Measurements from ENCODE around the gene MAPK13.
"Not testable (repeated sequence)": the region's sequence is repeated elsewhere in the genome, so short reads cannot be mapped to it uniquely, and the experiment has no call there.

Gene MAPK13

DNA sequence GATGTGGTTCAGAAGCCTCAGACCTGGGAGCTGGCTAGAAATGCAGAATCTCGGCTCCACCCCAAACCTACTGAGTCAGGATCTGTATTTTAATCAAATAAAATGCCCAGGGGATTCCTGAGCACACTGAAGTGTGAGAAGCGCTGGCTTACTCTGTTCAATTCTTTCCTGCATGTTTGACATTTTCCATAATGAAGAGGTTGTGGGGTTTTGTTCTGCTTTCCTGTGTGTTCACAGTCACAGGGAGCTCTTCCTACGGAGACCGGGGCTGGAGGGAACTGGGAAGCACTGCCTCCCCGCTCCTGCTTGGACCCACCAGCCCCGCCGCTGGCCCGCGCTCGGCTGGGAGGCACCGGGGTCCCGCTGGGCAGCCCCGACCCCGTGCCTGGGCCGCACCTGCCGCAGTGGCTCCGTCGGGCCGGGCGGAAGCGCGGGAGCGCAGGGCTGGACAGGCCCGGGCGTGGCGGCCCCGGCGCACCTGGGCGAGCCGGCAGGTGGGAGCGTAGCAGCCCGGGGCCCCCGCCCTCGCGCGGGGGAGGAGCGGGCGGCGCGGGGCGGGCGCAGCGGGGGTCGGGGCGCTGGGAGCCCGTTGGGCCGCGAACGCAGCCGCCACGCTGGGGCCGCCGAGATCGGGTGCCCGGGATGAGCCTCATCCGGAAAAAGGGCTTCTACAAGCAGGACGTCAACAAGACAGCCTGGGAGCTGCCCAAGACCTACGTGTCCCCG, at the start of gene MAPK13:
Gene MAPK13, plus strand, starts transcription at position 573 of the 726 bp plus-strand sequence. Its CDS starts 70 bp downstream, at position 643.
- no peak for DNase-seq (ENCODE audit: low read depth in 2 of 2)

DNA sequence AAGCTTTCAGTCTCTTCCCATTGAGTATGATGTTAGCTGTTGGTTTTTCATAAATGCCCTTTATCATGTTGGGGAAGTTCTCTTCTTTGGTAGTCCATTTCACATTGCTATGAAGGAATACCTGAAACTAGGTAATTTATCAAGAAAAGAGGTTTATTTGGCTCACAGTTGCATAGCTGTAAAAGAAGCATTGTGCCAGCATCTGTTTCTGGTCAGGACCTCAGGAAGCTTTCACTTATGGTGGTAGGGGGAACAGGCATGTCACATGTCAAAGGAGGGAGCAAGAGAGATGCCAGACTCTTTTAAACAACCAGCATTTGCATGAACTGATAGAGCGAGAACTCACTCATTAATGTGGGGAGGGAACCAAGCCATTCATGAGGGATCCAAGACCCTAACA, 48.0 kb upstream of the MAPK13 start:
- DNase-seq (ENCODE audit: low read depth in 2 of 2): no peak

DNA sequence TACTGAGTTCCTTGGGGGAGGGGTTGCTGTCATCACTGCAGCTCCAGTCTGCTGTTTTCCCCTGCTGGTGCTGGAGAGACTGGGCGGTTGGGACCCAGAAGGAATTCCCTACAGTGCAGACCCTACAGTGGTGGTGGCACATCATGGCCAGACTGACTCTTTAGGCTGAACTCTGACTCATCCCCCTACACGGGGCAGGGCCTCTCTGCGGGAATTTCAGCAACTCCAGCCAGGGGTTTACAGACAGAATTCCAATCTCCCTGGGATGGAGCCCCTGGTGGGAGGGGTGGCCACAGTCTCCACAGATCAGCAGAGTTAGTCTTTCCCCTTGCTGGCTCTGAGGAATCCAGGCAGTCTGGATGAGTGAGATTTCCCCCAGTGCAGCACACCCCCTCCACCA, 46.9 kb upstream of the MAPK13 start:
- DNase-seq (ENCODE audit: low read depth in 2 of 2): no peak

DNA sequence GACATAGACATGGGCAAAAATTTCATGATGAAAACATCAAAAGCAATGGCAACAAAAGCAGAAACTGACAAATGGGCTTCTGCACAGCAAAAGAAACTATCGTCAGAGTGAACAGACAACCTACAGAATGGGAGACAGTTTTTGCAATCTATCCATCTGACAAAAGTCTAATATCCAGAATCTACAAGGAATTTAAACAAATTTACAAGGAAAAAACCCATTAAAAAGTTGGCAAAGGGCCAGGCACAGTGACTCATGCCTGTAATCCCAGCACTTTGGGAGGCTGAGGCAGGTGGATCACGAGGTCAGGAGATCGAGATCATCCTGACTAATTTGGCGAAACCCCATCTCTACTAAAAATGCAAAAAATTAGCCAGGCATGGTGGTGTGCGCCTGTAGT, 42.1 kb upstream of the MAPK13 start:
- DNase-seq (ENCODE audit: low read depth in 2 of 2): not testable (repeated sequence)

DNA sequence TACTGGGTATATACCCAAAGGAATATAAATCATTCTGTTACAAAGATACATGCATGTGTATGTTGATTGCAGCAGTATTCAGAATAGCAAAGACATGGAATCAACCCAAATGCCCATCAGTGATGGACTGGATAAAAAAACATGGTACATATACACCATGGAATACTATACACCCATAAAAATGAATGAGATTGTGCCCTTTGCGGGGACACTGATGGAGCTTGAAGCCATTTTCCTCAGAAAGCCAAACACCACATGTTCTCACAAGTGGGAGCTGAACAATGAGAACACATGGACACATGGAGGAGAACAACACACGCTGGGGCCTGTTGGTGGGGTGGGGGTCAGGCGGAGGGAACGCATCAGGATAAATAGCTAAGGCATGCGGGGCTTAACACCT, 41.3 kb upstream of the MAPK13 start:
- DNase-seq (ENCODE audit: low read depth in 2 of 2): no peak

DNA sequence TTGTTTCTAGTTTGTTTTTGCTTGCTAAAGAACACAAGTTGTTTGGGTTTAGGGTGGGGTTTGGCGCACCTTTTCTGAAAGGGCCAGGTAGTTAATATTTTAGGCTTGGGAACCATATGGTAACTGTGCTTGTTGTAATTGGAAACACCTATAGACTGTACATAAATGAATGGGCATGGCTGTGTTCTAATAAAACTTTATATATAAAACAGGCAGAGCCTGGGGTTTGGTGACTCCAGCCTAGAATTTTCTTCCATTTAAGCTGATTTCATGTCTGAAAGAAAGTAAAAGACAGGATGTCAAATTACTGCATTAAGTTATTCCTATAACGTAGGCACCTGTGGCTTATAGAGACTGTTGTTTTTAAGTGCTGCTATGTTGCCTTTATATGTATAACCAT, 36.1 kb upstream of the MAPK13 start:
- DNase-seq (ENCODE audit: low read depth in 2 of 2): no peak

DNA sequence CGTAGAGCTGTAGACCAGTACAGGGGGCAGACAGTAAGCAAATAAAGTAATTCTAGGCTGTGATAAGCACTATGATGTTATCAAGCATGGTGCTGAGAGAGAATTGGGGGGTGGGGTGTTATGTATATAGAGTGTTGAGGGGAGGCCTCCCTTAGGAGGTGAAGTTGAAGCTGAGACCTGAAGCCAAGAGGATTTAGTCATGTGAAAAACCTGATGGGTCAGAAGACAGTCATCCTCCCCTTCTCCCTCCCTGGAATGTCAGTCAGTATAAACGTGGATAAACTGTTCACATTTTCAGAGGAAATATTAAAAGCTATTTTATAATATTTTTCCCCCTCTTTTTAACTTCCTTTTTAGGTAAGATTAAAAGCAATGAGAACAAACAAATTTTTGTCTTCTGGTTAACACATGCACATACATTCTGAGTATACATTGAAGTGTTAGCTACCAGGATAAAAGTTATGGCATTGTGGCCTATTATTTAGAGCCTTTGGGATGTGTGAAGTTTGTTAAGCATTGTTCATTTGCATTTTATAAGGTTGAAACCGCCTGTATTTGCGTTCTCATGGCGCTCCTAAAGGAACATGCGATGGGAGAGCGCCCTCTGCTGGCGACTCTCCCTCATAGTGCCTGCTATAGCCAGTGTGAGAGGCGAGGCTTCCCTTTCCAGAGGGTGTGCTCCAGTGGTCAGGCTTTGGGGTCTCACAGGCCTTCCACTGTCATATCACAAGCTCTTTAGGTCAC, 35.4 kb upstream of the MAPK13 start:
- peak; percentile 74 to 80 for DNase-seq (ENCODE audit: low read depth in 2 of 2)

DNA sequence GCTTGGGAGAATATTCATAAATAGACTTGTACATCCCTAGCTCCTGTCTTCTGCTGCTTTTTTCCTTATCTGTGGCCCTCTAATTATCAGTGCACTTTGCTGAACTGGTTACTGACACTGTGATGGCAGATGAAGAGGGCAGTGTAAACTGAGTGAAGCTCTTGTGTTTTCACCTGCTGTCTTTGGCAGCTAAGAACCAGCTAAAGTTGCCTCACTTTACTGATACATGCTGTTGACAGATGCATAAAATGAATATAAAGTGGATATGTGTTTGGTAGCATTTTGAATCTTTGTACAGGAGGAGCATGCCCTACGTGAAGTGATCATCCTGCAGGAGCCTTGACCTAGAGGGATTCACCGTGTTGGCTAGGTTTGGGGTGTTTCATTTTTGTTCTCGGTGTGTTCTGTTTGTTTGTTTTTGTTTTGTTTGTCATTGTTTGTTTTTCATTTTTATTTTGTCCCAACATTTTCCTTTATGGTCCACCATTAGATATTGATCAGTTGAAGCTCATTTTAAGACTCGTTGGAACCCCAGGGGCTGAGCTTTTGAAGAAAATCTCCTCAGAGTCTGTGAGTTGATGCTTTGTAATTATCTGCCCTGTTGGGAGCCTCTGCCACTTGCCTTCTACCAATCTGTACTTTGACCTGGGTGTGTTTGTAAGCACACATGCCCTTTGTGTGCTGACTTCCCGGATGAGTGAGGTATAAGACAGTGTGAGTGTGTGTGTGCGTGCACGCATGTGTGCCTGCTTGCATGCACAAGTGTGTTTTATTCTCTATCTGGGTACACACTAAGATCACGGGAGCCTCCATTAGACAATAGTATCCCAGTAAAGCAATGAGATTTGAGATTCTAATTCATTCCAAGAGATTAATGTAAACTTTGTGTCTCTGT, 34.6 kb upstream of the MAPK13 start:
- no peak for DNase-seq (ENCODE audit: low read depth in 2 of 2)

DNA sequence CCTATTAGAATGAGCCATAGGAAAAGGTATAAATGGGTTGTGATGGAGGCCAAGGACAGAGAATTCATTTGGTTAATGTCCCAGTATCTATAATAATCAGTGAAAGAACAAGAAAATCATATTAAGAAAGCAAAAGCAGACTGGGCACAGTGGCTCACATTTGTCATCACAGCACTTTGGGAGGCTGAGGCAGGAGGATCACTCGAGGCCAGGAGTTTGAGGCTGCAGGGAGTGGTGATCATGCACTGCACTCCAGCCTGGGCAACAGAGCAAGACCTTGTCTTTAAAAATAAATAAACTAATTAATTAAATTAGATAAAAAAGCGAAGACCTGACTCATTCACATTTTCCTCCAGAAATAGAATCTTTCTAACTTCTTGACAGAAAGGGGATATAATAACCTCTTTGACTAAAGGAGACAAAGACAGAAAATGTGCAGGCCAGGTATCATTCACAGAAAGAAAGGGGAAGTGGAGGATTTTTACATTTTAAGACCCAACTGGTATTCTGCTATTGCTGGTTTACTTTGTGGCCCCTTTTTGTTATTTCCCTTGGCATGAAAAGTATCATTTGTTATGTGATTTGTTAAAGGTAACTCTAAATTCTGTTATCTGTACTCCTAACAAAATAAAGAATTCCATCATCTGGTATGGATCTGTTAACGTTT, 31.9 kb upstream of the MAPK13 start:
- DNase-seq (ENCODE audit: low read depth in 2 of 2): no peak

DNA sequence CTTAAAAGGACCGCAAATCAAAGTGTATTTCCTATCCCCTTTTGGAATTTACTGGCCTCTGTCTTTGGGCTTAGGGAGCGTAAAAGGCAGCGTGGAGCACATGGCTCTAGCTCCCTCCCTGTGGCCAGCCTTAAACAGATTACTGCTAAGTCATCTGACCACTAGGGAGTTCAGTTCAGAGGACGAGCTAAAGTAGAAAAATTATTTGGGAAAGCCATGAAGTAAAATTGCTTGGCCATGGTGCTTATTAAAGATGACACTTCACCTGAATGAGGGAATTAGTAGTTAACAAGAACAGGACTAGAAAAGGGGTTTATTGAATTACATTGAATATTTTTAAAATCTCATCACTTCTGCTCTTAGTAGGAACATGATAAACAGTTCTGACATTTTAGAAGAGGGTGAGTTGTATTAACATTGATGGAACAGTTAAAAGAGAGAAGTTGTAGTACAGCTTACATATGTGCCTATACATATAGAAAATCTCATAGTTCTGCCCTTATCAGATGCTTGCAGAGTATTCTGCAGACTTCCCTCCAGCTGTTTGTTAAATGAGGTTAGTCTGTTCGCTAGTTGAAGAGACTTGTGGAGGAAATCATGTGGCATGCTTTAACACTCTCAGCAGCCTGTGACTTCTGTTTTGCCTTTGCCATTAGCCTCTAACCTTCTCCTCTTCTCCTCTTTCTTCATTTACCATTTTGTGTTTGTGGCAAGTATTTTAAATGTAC, 31.2 kb upstream of the MAPK13 start:
- no peak for DNase-seq (ENCODE audit: low read depth in 2 of 2)

DNA sequence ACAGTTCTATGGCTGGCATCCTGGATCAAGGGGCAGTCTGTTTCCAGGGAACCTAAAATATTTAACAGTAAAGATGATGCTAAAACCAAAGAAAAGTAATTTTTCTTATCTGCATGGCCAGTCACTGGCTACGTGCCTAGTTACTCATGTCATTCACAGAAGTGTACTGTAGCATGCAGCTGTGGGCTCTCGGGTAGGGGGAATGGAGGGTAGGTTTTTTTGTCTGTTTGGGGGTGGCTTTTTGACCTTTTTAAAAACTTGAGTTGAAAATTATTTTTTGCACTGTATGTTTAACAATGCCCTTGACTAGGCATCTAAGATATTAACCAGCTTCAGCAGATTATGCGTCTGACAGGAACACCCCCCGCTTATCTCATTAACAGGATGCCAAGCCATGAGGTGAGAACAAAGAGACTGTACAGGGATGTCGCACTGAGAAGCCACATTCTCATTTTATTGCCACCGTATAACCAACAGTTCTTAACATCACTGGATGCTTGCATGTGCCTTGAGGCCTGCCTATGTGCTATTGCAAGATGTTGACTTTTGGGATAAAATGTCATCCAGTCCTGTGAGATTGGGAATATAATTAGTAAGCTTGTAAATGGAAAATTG, 30.3 kb upstream of the MAPK13 start:
- no peak for DNase-seq (ENCODE audit: low read depth in 2 of 2)

DNA sequence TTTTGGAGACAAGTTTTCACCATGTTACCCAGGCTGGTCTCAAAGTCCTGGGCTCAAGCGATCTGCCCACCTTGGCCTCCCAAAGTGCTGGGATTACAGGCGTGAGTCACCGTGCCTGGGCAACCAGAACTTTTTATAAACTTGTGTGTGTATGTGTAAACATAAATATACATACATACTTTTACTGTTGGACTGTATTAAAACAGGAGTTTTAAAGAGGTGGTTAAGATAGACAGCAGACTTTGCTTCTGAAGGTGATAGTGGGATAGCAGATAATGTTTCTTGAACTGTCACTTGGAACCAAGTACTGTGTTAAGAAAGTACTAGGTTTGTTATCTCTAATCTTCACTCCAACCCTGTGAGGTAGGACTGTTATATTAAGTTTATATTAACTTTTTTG, 28.6 kb upstream of the MAPK13 start:
- no peak for DNase-seq (ENCODE audit: low read depth in 2 of 2)

DNA sequence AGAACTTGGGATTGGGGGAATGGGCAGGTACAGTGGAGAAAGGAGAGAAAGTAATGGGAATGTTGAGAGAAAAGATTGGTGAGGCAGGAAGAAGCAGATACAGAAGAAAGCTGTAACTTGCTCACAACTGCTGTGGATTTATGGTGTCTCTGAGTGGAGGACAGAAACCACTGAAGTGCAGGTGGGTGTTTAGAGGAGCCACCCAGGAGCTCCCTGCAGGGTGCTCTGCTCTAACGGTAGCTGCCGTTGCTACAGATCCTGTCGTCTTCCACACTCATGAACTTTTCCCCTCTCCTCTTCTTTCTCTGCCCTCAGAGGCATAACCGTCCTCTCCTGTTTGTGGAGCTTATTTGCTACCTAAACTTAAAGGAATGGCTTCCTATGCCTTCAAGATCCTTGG, 27.5 kb upstream of the MAPK13 start:
- DNase-seq (ENCODE audit: low read depth in 2 of 2): no peak

DNA sequence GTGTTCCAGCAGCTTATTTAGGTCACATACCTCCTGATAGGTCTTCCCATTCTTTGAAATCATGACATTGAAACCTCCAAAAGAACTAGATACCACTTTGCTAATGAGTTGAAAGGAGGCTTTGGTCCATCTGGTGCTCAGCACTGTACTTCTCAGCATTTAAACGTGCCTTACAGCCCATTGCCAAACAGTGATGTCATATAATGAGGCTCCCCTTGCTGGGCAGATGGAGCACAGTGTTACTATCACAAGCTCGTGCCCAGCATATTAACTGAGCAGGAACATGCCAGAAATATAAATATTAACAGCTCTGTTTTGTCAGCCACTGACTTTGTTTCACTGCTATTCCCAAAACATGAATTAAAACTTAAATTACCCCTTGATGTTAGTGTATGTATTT, 25.5 kb upstream of the MAPK13 start:
- no peak for DNase-seq (ENCODE audit: low read depth in 2 of 2)

DNA sequence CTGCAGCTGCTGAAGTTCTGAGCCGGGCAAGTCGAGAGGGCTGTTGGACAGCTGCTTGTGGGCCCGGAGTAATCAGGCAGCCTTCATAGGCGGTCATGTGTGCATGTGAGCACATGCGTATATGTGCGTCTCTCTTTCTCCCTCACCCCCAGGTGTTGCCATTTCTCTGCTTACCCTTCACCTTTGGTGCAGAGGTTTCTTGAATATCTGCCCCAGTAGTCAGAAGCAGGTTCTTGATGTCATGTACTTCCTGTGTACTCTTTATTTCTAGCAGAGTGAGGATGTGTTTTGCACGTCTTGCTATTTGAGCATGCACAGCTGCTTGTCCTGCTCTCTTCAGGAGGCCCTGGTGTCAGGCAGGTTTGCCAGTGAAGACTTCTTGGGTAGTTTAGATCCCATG, 21.2 kb upstream of the MAPK13 start:
- DNase-seq (ENCODE audit: low read depth in 2 of 2): no peak

DNA sequence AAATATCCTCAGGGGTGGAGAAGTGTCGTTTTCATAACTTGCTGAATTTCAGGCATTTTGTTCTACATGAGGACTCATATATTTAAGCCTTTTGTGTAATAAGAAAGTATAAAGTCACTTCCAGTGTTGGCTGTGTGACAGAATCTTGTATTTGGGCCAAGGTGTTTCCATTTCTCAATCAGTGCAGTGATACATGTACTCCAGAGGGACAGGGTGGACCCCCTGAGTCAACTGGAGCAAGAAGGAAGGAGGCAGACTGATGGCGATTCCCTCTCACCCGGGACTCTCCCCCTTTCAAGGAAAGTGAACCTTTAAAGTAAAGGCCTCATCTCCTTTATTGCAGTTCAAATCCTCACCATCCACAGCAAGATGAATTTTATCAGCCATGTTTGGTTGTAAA, 20.3 kb upstream of the MAPK13 start:
- no peak for DNase-seq (ENCODE audit: low read depth in 2 of 2)

DNA sequence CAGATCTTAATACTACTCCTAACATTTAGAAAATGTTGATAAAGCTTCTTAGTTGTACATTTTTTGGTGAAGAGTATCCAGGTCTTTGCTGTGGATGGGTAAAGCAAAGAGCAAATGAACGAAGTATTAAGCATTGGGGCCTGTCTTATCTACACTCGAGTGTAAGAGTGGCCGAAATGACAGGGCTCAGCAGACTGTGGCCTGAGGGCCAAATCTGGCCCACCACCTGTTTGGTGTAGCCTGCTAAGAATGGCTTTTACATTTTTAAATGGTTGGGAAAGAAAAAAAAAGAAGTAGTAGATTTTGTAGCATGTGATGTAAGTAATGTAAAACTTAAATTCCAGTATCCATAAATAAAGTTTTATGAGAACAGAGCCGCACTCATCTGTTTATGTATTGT, 19.4 kb upstream of the MAPK13 start:
- no peak for DNase-seq (ENCODE audit: low read depth in 2 of 2)

DNA sequence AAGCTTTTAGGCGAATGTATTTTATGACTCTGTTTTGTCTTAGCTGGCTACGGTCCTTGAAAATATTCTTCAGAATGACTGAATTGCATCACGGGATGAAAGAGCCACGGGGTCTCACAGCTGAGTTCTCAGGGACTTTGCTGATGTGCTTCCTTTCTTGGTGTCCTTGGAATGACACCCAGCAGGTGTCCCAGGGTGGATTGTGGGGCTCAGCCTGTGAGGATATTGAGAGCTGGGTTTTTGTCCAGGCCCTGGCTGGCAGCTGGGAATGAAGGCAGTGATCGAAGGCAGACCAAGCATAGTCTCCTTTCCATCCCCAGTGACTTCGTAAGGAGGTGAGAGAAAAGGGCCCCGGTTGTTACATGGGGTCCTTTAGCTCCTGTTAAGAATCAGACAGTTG, 18.8 kb upstream of the MAPK13 start:
- DNase-seq (ENCODE audit: low read depth in 2 of 2): no peak

DNA sequence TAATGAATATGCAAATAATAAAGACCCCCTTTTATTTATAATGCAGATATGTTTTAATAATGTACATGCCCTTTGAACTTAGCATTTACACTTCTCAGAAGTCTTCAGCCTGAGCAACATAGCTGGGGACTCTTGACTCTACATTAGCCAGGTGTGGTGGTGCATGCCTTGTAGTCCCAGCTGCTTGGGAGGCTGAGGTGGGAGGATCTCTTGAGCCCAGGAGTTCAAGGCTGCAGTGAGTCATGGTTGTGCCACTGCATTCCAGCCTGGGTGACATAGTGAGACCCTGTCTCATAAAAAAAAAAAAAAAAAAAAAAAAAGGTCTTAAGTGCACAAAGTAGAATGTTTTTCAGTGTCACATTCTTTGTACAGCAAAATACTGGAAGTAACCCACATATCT, 17.3 kb upstream of the MAPK13 start:
- no peak for DNase-seq (ENCODE audit: low read depth in 2 of 2)

DNA sequence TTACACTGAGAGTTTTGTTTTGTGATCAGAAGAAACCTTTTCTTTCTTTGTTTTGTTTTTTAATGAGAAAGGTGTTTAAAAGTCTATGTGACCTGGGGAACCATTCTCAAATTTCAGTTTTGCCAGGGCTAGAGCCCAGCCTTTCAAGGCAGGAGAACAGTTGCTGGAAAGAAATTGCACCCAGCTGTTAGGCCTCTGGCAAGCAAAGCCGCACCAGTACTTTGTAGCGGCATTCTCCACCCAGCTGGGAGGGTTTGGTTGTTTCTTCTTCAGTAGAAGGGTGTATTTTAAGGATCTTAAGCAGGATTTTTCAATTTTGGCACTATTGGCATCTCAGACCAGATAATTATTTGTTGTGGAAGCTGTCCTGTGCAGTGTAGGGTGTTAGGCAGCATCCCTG, 16.6 kb upstream of the MAPK13 start:
- no peak for DNase-seq (ENCODE audit: low read depth in 2 of 2)

Data from stimulated activated CD4-positive, alpha-beta T cell treated with anti-CD3 and anti-CD28 coated beads, Interleukin-4, amount 100 ng/mL, for 48 hours (primary cell).